Measurements from ENCODE around the gene RIN3. TPM values are rescaled to one million over a fixed set of nuclear protein-coding genes. Genes with fewer than 3 reads are reported as not detected.
A peak's percentile ranks its signal among the peaks of the same experiment; 100 is the strongest.

Gene RIN3
- total and polyA plus RNA-seq, 2 of the 4 experiments (the other 2 are of a cell fraction): 2.5 to 11.1 TPM

DNA sequence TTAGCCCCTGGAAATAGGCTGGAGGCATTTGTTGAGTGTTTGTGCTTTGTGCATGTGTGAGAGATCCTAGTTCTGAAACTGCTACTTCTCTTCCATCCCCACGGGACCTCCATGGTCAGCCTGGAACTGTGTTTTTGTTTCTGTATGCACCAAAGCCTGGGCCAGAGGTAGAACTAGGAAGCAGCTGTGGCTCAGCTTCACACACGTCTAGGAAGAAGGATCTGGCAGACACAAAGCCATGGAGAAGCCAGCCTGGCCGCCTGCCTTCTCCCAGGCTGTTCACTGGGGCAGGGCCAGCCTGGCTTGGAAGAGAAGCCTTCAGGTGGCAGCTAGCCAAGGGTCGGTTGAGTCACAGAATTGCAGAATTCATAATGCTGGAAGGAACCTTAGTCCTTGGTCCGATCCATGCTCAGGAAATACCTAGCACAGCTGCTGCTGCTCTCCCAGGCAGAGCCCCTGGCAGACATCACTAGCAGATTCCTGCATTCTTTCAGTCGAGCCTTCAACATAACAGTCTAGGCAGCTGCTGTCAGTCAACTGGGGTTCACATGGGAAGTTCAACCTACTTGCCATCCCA is 27.0 kb downstream of the RIN3 start:
- H2BK120ac ChIP-seq (ENCODE audit: low read depth, low read length): peak overlapping the region; percentile 89
- peak overlapping the region; percentile 94 for H4K91ac ChIP-seq (ENCODE audit: insufficient read depth, low read depth, low read length)
- intact Hi-C loops (cut with micrococcal nuclease) (loop anchor here (1.0 to 5.0 kb wide), 4 partner anchors 38 to 146 kb away; no protein-coding TSS in a partner anchor), in situ Hi-C loops (cut with MboI; ENCODE audit: low sequenced_read_pairs) (no loop called here), dilution Hi-C loops (cut with HindIII; ENCODE audit: low sequenced_read_pairs, unreplicated experiment) (no loop called here)
- H3K18ac ChIP-seq (ENCODE audit: low read depth, low read length): peak overlapping the region; percentile 43
- no peaks in the 10 kb centered on the region for H3K9me3 ChIP-seq (ENCODE audit: control insufficient read depth, insufficient read depth, low read length)
- peak overlapping the region; percentile 61 for H3K14ac ChIP-seq (replicated peaks; ENCODE audit: low read depth, low read length)
- ATAC-seq (ENCODE audit: low read depth) (peak; percentile 87), DNase-seq (peak; percentile 100)
- H3K79me1 ChIP-seq (ENCODE audit: low read depth in 1 of 2, low read length in 2 of 2): peaks cover 33 to 74% of the 10 kb centered on the region in 2 experiments
- no peaks in the 10 kb centered on the region for H3K27me3 ChIP-seq (ENCODE audit: control insufficient read depth, insufficient read depth, low read length)
- H3K4me3 ChIP-seq (ENCODE audit: insufficient read depth, low read depth, low read length): no peak overlapping the region
- H2AK5ac ChIP-seq (ENCODE audit: low read depth, low read length): peak overlapping the region; percentile 97
- H4K5ac ChIP-seq (ENCODE audit: low read depth, low read length): peak overlapping the region; percentile 31
- peak overlapping the region; percentile 16 for H3K4me2 ChIP-seq (ENCODE audit: low read depth, low read length)
- ChIA-PET POLR2A (ENCODE audit: unreplicated experiment) (no interaction called here), CTCF (interaction anchor here (0.7 kb wide), 1 partner anchor 49 kb away, joined by 3 read pairs; no protein-coding TSS in a partner anchor)
- H3K9me1 ChIP-seq (ENCODE audit: insufficient read depth, low read length): peaks cover 20% of the 10 kb centered on the region
- peak overlapping the region; percentile 84 for H3K4ac ChIP-seq (ENCODE audit: low read depth, low read length)
- H3K9ac ChIP-seq (ENCODE audit: low read depth, low read length): peak overlapping the region; percentile 32
- H2AFZ ChIP-seq (replicated peaks; ENCODE audit: low read length, poor library complexity): peak overlapping the region; percentile 85
- peak overlapping the region; percentile 91 for H2BK5ac ChIP-seq (ENCODE audit: low read depth, low read length, poor library complexity, severe bottlenecking)
- peak overlapping the region; percentile 91 for H2AK9ac ChIP-seq (replicated peaks; ENCODE audit: low read depth, low read length, poor library complexity)
- BruUV-seq (replicated peaks): no TSS peak
- H2BK15ac ChIP-seq (ENCODE audit: low read depth, low read length): peak overlapping the region; percentile 68; the same call in 2 of the 3 replicates
- H4K8ac ChIP-seq (ENCODE audit: low read depth in 2 of 2, low read length in 2 of 2): peak overlapping the region; percentile 58 to 82
- peak overlapping the region; percentile 55 for H3K23ac ChIP-seq (ENCODE audit: low read depth, low read length)
- WGBS, 2 experiments (ENCODE audit: extremely low coverage in 2 of 2, insufficient read length in 1 of 2): 0% methylated on average over 1 of the region's 6 CpGs; no CpG with 5 or more reads in 1 of the 2 experiments
- H2BK20ac ChIP-seq (ENCODE audit: low read depth, low read length): peak overlapping the region; percentile 77
- H3K56ac ChIP-seq (ENCODE audit: extremely low read depth, insufficient read depth, low read length): peak overlapping the region; percentile 93
- H3K36me3 ChIP-seq (ENCODE audit: control insufficient read depth, insufficient read depth, low read length): no peaks in the 10 kb centered on the region
- H3K27ac ChIP-seq (ENCODE audit: insufficient read depth, low read length): peak overlapping the region; percentile 80
- peak; percentile 59 for TF ChIP-seq RCOR1 (IDR thresholded peaks at IDR 0.05; ENCODE audit: insufficient replicate concordance, low read length)
- no peak for TF ChIP-seq RFX5 (IDR thresholded peaks at IDR 0.05; ENCODE audit: low read depth, low read length)
- peak; percentile 41 for TF ChIP-seq RAD21 (IDR thresholded peaks at IDR 0.05; ENCODE audit: low read length)
- TF ChIP-seq, protein P1, sequence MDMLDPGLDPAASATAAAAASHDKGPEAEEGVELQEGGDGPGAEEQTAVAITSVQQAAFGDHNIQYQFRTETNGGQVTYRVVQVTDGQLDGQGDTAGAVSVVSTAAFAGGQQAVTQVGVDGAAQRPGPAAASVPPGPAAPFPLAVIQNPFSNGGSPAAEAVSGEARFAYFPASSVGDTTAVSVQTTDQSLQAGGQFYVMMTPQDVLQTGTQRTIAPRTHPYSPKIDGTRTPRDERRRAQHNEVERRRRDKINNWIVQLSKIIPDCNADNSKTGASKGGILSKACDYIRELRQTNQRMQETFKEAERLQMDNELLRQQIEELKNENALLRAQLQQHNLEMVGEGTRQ (IDR thresholded peaks at IDR 0.05; ENCODE audit: low read depth, low read length): no peak
- TF ChIP-seq MAZ (IDR thresholded peaks at IDR 0.05; ENCODE audit: borderline replicate concordance, low read depth, low read length): 0 out of 2 replicates have a peak, but pooled peaks have one; percentile 43
- TF ChIP-seq POLR2A (IDR thresholded peaks at IDR 0.05; ENCODE audit: low read depth, low read length): no peak
- TF ChIP-seq NFE2L2 (IDR thresholded peaks at IDR 0.05; ENCODE audit: low read depth, low read length): no peak
- TF ChIP-seq MXI1 (IDR thresholded peaks at IDR 0.05; ENCODE audit: borderline replicate concordance, low read depth, low read length): peak; percentile 35; the same call in 1 of the 2 replicates
- TF ChIP-seq BHLHE40 (IDR thresholded peaks at IDR 0.05; ENCODE audit: low read depth, low read length): peak; percentile 45; the same call in 1 of the 2 replicates
- peak; percentile 46; the same call in 1 of the 2 replicates for TF ChIP-seq MAFK (IDR thresholded peaks at IDR 0.05; ENCODE audit: low read depth, low read length)
- peak; percentile 24; the same call in 1 of the 2 replicates for TF ChIP-seq SMC3 (IDR thresholded peaks at IDR 0.05; ENCODE audit: low read depth, low read length)
- peak; percentile 67 for TF ChIP-seq FOS (IDR thresholded peaks at IDR 0.05; ENCODE audit: low read depth, low read length)
- TF ChIP-seq, protein P2, sequence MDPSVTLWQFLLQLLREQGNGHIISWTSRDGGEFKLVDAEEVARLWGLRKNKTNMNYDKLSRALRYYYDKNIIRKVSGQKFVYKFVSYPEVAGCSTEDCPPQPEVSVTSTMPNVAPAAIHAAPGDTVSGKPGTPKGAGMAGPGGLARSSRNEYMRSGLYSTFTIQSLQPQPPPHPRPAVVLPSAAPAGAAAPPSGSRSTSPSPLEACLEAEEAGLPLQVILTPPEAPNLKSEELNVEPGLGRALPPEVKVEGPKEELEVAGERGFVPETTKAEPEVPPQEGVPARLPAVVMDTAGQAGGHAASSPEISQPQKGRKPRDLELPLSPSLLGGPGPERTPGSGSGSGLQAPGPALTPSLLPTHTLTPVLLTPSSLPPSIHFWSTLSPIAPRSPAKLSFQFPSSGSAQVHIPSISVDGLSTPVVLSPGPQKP (IDR thresholded peaks at IDR 0.05; ENCODE audit: borderline replicate concordance, low read depth, low read length): no peak
- TF ChIP-seq CHD1 (IDR thresholded peaks at IDR 0.05; ENCODE audit: low read depth, low read length): no peak; the same call in 1 of the 2 replicates
- peak; percentile 91 for TF ChIP-seq CEBPB (IDR thresholded peaks at IDR 0.05; ENCODE audit: low read depth, low read length)
- H4K20me1 ChIP-seq (ENCODE audit: insufficient read depth, low read length): peaks cover 10% of the 10 kb centered on the region
- H3K4me1 ChIP-seq (ENCODE audit: control insufficient read depth, insufficient read depth, low read length): peaks cover 17% of the 10 kb centered on the region
